OCI-LY1 (cell line): ENCODE data around the gene SMOC2.

Experiments
- EZH2 ChIP-seq: fragments of 200-600 bp; sonication (generic), shearing (Covaris generic); IDR thresholded peaks from 2 replicates; pipeline ENCODE4 v1.8.0; 2017; ENCODE audit warnings: borderline replicate concordance, mixed run types, mild to moderate bottlenecking, antibody characterized with exemption, low read length, moderate library complexity, mixed read lengths
- TF ChIP-seq, protein P1 (sequence below): fragments of 200-600 bp; sonication (generic), shearing (Covaris generic); IDR thresholded peaks from 2 replicates; pipeline ENCODE4 v1.5.1; 2017; ENCODE audit warnings: mild to moderate bottlenecking, antibody characterized with exemption, low read length, moderate library complexity, mixed read lengths

DNA sequence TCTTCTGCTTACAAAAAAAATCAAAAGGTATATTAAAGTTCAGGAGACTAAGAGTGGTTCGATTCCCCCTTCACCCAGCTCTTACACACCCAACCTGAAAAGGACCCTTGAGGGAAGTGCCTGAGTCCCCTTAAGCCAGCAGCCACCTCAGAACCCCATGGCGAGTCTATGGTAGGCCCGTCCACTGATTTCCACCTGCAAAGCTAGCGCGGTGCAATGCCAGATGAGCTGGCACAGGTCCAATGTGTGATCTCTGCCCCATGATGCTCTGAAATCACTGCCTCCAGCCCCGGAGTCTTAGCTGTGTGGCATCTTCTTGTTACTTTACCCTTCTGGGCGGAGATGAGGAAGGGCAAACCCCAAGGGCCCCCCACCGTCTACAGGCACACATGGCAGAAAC is 109.3 kb downstream of the SMOC2 start:
- TF ChIP-seq, protein P1, sequence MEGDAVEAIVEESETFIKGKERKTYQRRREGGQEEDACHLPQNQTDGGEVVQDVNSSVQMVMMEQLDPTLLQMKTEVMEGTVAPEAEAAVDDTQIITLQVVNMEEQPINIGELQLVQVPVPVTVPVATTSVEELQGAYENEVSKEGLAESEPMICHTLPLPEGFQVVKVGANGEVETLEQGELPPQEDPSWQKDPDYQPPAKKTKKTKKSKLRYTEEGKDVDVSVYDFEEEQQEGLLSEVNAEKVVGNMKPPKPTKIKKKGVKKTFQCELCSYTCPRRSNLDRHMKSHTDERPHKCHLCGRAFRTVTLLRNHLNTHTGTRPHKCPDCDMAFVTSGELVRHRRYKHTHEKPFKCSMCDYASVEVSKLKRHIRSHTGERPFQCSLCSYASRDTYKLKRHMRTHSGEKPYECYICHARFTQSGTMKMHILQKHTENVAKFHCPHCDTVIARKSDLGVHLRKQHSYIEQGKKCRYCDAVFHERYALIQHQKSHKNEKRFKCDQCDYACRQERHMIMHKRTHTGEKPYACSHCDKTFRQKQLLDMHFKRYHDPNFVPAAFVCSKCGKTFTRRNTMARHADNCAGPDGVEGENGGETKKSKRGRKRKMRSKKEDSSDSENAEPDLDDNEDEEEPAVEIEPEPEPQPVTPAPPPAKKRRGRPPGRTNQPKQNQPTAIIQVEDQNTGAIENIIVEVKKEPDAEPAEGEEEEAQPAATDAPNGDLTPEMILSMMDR = no peak
- no peak for TF ChIP-seq EZH2
